Large intestine (tissue), 12 donors: ENCODE results near the gene CENPW. TPM values are rescaled to one million over a fixed set of nuclear protein-coding genes. Genes with fewer than 3 reads are reported as not detected.

Experiments used
- DNase-seq, 2 donors: peaks; one replicate each; pipeline versions ENCODE4 v3.0.0 to v3.0.0-alpha.2; 2013
- H3K27ac ChIP-seq: one replicate; pipeline ENCODE4 v1.5.1; 2013; ENCODE audit warnings: low read length
- H3K27me3 ChIP-seq: 2 replicates; pipeline ENCODE4 v1.6.1; 2013; ENCODE audit warnings: low read length; ENCODE audit not compliant: control insufficient read depth, insufficient read depth
- H3K36me3 ChIP-seq: 2 replicates; pipeline ENCODE4 v1.6.1; 2013; ENCODE audit warnings: low read length; ENCODE audit not compliant: control insufficient read depth, insufficient read depth
- H3K4me1 ChIP-seq: one replicate; pipeline ENCODE4 v1.6.1; 2013; ENCODE audit warnings: low read length; ENCODE audit not compliant: control insufficient read depth, insufficient read depth
- H3K4me3 ChIP-seq: one replicate; pipeline ENCODE4 v1.5.1; 2013; ENCODE audit warnings: low read length
- H3K9me3 ChIP-seq: one replicate; pipeline ENCODE4 v1.6.1; 2013; ENCODE audit warnings: mild to moderate bottlenecking, low read depth, low read length, moderate library complexity; ENCODE audit not compliant: control insufficient read depth
- WGBS: methylation state at CpG from one replicate; pipeline ENCODE4 v1.1.5; 2013; ENCODE audit warnings: low lambda C conversion rate; ENCODE audit not compliant: insufficient coverage; 5-methylcytosine and 5-hydroxymethylcytosine counted together
- long read RNA-seq, 11 donors: transcript quantifications; one replicate each; lab custom pipeline, GENCODE V29; 2026
- polyA plus RNA-seq: library from polyadenylated mRNA; unstranded; fragments of 120-200 nt; gene quantifications from one replicate; pipeline ENCODE4 v1.2.1, GENCODE V29; 2013

CENPW gene
- 13.9 TPM for polyA plus RNA-seq
- long read RNA-seq, donor 1, transcript CENPW-203 (3 exons, 750 nt), result major isoform, 5 of 5 reads
- long read RNA-seq, donor 1, partial matches to known transcripts, result 0 of 5 reads
- long read RNA-seq, donor 1, other reads (novel, unspliced or antisense), result 0 of 5 reads
- long read RNA-seq, donor 2, transcript CENPW-203 (3 exons, 750 nt), result major isoform, 11 of 12 reads
- long read RNA-seq, donor 2, partial matches to known transcripts, result 0 of 12 reads
- long read RNA-seq, donor 2, other reads (novel, unspliced or antisense), result 0 of 12 reads
- long read RNA-seq, donor 3, transcript CENPW-203 (3 exons, 750 nt), result major isoform, 28 of 28 reads
- long read RNA-seq, donor 3, partial matches to known transcripts, result 0 of 28 reads
- long read RNA-seq, donor 3, other reads (novel, unspliced or antisense), result 0 of 28 reads
- long read RNA-seq, donor 4, partial matches to known transcripts, result 0 of 3 reads
- long read RNA-seq, donor 4, other reads (novel, unspliced or antisense), result 0 of 3 reads
- long read RNA-seq, donor 5, transcript CENPW-203 (3 exons, 750 nt), result major isoform, 14 of 14 reads
- long read RNA-seq, donor 5, partial matches to known transcripts, result 0 of 14 reads
- long read RNA-seq, donor 5, other reads (novel, unspliced or antisense), result 0 of 14 reads
- long read RNA-seq, donor 6, transcript CENPW-203 (3 exons, 750 nt), result major isoform, 14 of 15 reads
- long read RNA-seq, donor 6, partial matches to known transcripts, result 0 of 15 reads
- long read RNA-seq, donor 6, other reads (novel, unspliced or antisense), result 0 of 15 reads
- long read RNA-seq, donor 7, transcript CENPW-203 (3 exons, 750 nt), result major isoform, 20 of 22 reads
- long read RNA-seq, donor 7, partial matches to known transcripts, result 0 of 22 reads
- long read RNA-seq, donor 7, other reads (novel, unspliced or antisense), result 0 of 22 reads
- long read RNA-seq, donor 8, transcript CENPW-203 (3 exons, 750 nt), result major isoform, 30 of 30 reads
- long read RNA-seq, donor 8, partial matches to known transcripts, result 0 of 30 reads
- long read RNA-seq, donor 8, other reads (novel, unspliced or antisense), result 0 of 30 reads
- long read RNA-seq, donor 9, transcript CENPW-203 (3 exons, 750 nt), result major isoform, 20 of 21 reads
- long read RNA-seq, donor 9, partial matches to known transcripts, result 0 of 21 reads
- long read RNA-seq, donor 9, other reads (novel, unspliced or antisense), result 0 of 21 reads
- long read RNA-seq, donor 10, transcript CENPW-203 (3 exons, 750 nt), result major isoform, 17 of 18 reads
- long read RNA-seq, donor 10, partial matches to known transcripts, result 0 of 18 reads
- long read RNA-seq, donor 10, other reads (novel, unspliced or antisense), result 0 of 18 reads
- long read RNA-seq, donor 11, transcript CENPW-203 (3 exons, 750 nt), result major isoform, 20 of 22 reads
- long read RNA-seq, donor 11, partial matches to known transcripts, result 0 of 22 reads
- long read RNA-seq, donor 11, other reads (novel, unspliced or antisense), result 0 of 22 reads

- no peaks in the 10 kb centered on the region for H3K27me3 ChIP-seq
- no peaks in the 10 kb centered on the region for H3K9me3 ChIP-seq
- peak; percentile 83 to 88 for DNase-seq
- H3K27ac ChIP-seq, result peak within 1 kb of the TSS; percentile 43
- H3K36me3 ChIP-seq, result no peaks in the 10 kb centered on the region
- peaks cover 13% of the 10 kb centered on the region for H3K4me1 ChIP-seq
- H3K4me3 ChIP-seq, result peak within 1 kb of the TSS; percentile 81
- WGBS, result 0% methylated on average over 2 of the region's 46 CpGs
Measured at GRCh38 chr6:126339796-126340609, at the start of gene CENPW. TSS of gene CENPW (plus strand) at chr6:126340115. CDS start at chr6:126340274, 159 bp downstream.

GRCh38 chr6:126293891-126294524 is 45.9 kb upstream of the CENPW start:
- Histone ChIP-seq H3K27me3 (no peaks in the 10 kb centered on the region), H3K4me1 (no peaks in the 10 kb centered on the region), H3K4me3 (no peak overlapping the region), H3K27ac (no peak overlapping the region), H3K36me3 (no peaks in the 10 kb centered on the region), H3K9me3 (no peaks in the 10 kb centered on the region)
- DNase-seq, result no peak

- Histone ChIP-seq H3K27me3 (no peaks in the 10 kb centered on the region), H3K9me3 (no peaks in the 10 kb centered on the region), H3K36me3 (no peaks in the 10 kb centered on the region), H3K4me3 (no peak overlapping the region), H3K4me1 (no peaks in the 10 kb centered on the region), H3K27ac (no peak overlapping the region)
- WGBS, result 61% methylated on average over 3 of the region's 3 CpGs
- DNase-seq, result no peak
Measured at GRCh38 chr6:126300126-126300525, 39.8 kb upstream of the CENPW start.

GRCh38 chr6:126300735-126301134 is 39.2 kb upstream of the CENPW start:
- Histone ChIP-seq H3K27ac (no peak overlapping the region), H3K27me3 (no peaks in the 10 kb centered on the region), H3K4me1 (no peaks in the 10 kb centered on the region), H3K4me3 (no peak overlapping the region), H3K9me3 (no peaks in the 10 kb centered on the region), H3K36me3 (no peaks in the 10 kb centered on the region)
- DNase-seq, result no peak

GRCh38 chr6:126302191-126302590 is 37.7 kb upstream of the CENPW start:
- H3K36me3 ChIP-seq, result no peaks in the 10 kb centered on the region
- no peak for DNase-seq
- no peak overlapping the region for H3K27ac ChIP-seq
- no peaks in the 10 kb centered on the region for H3K4me1 ChIP-seq
- no peaks in the 10 kb centered on the region for H3K9me3 ChIP-seq
- H3K27me3 ChIP-seq, result no peaks in the 10 kb centered on the region
- no peak overlapping the region for H3K4me3 ChIP-seq

GRCh38 chr6:126307849-126308248 is 32.1 kb upstream of the CENPW start:
- WGBS, result no CpG with 5 or more reads among the region's 2 CpGs
- Histone ChIP-seq H3K9me3 (no peaks in the 10 kb centered on the region), H3K4me3 (no peak overlapping the region), H3K4me1 (no peaks in the 10 kb centered on the region), H3K27ac (no peak overlapping the region), H3K27me3 (no peaks in the 10 kb centered on the region), H3K36me3 (no peaks in the 10 kb centered on the region)
- DNase-seq, result no peak

- DNase-seq, result no peak
- H3K9me3 ChIP-seq, result no peaks in the 10 kb centered on the region
- no peak overlapping the region for H3K4me3 ChIP-seq
- H3K4me1 ChIP-seq, result no peaks in the 10 kb centered on the region
- H3K27ac ChIP-seq, result no peak overlapping the region
- no peaks in the 10 kb centered on the region for H3K27me3 ChIP-seq
- H3K36me3 ChIP-seq, result no peaks in the 10 kb centered on the region
- WGBS, result 86% methylated on average over 2 of the region's 3 CpGs
Measured at GRCh38 chr6:126308362-126308761, 31.6 kb upstream of the CENPW start.

- peak in 1 of 2 donors; percentile 8 for DNase-seq
- no peaks in the 10 kb centered on the region for H3K9me3 ChIP-seq
- no peaks in the 10 kb centered on the region for H3K27me3 ChIP-seq
- H3K4me3 ChIP-seq, result no peak overlapping the region
- H3K27ac ChIP-seq, result no peak overlapping the region
- H3K36me3 ChIP-seq, result no peaks in the 10 kb centered on the region
- no peaks in the 10 kb centered on the region for H3K4me1 ChIP-seq
- 92% methylated on average over 1 of the region's 1 CpG for WGBS
Measured at GRCh38 chr6:126312013-126312665, 27.8 kb upstream of the CENPW start.

- Histone ChIP-seq H3K9me3 (no peaks in the 10 kb centered on the region), H3K27me3 (no peaks in the 10 kb centered on the region), H3K27ac (no peak overlapping the region), H3K4me1 (no peaks in the 10 kb centered on the region), H3K4me3 (no peak overlapping the region), H3K36me3 (no peaks in the 10 kb centered on the region)
- 60% methylated on average over 1 of the region's 1 CpG for WGBS
- no peak for DNase-seq
Measured at GRCh38 chr6:126313941-126314340, 26.0 kb upstream of the CENPW start.
